Fibroblast of lung (primary cell): ENCODE measurements around the gene CRADD. TPM values are rescaled to one million over a fixed set of nuclear protein-coding genes. Genes with fewer than 3 reads are reported as not detected.

Experiments
- DNase-seq, 2 donors: peaks; one replicate each; pipeline versions ENCODE4 v3.0.0 to v3.0.0-alpha.2; 2010; ENCODE audit warnings: low read depth in 2 of 2
- H2AFZ ChIP-seq: 2 replicates; pipeline ENCODE4 v1.5.1; 2012; ENCODE audit warnings: low read length, control low read depth, inconsistent platforms
- H3K27ac ChIP-seq: 2 replicates; pipeline ENCODE4 v1.5.1; 2011; ENCODE audit warnings: low read length, control low read depth; ENCODE audit not compliant: insufficient read depth
- H3K27me3 ChIP-seq: 2 replicates; pipeline ENCODE4 v1.5.1; 2011; ENCODE audit warnings: mild to moderate bottlenecking, low read length; ENCODE audit not compliant: control insufficient read depth, insufficient read depth
- H3K36me3 ChIP-seq: 2 replicates; pipeline ENCODE4 v1.5.1; 2011; ENCODE audit warnings: low read length; ENCODE audit not compliant: control insufficient read depth, insufficient read depth
- H3K4me1 ChIP-seq: 2 replicates; pipeline ENCODE4 v1.5.1; 2011; ENCODE audit warnings: low read length; ENCODE audit not compliant: control insufficient read depth, insufficient read depth; ENCODE audit errors: extremely low read depth
- H3K4me2 ChIP-seq: 2 replicates; pipeline ENCODE4 v1.5.1; 2011; ENCODE audit warnings: low read length, control low read depth; ENCODE audit not compliant: insufficient read depth; ENCODE audit errors: extremely low read depth
- H3K4me3 ChIP-seq, 4 experiments: fragments of 200-600 bp in 1 of 4; sonication (generic) in 1 of 4; replicated peaks in 1 of 4; 2 replicates each; pipeline ENCODE4 v1.5.1; 2011 to 2016; ENCODE audit warnings: low read length in 4 of 4, low read depth in 3 of 4, mild to moderate bottlenecking in 3 of 4, control low read depth in 2 of 4, inconsistent platforms in 1 of 4, mixed read lengths in 1 of 4; ENCODE audit not compliant: insufficient read depth in 1 of 4; ENCODE audit errors: control extremely low read depth in 1 of 4
- H3K79me2 ChIP-seq: 2 replicates; pipeline ENCODE4 v1.5.1; 2012; ENCODE audit warnings: mild to moderate bottlenecking, low read length, inconsistent platforms; ENCODE audit not compliant: control insufficient read depth, insufficient read depth
- H3K9ac ChIP-seq: 2 replicates; pipeline ENCODE4 v1.5.1; 2011; ENCODE audit warnings: mild to moderate bottlenecking, low read length, control low read depth; ENCODE audit not compliant: insufficient read depth
- H3K9me3 ChIP-seq: 2 replicates; pipeline ENCODE4 v1.5.1; 2012; ENCODE audit warnings: low read depth, low read length; ENCODE audit not compliant: control insufficient read depth, insufficient read depth
- H4K20me1 ChIP-seq: 2 replicates; pipeline ENCODE4 v1.5.1; 2011; ENCODE audit warnings: low read length; ENCODE audit not compliant: control insufficient read depth, insufficient read depth; ENCODE audit errors: extremely low read depth
- EZH2 ChIP-seq: IDR thresholded peaks from 2 replicates; pipeline ENCODE4 v1.5.1; 2012; ENCODE audit warnings: low read length, control low read depth, mild to moderate bottlenecking; ENCODE audit errors: missing control alignments
- polyA plus RNA-seq, 2 donors: library from polyadenylated mRNA; depleted of rRNA in 1 of 2; stranded (reverse) in 1 of 2; unstranded in 1 of 2; fragments of >200 nt; gene quantifications; 2 replicates each; pipeline ENCODE4 v1.2.1, GENCODE V29; 2011 to 2012; ENCODE audit warnings: missing spikeins in 1 of 2
- total RNA-seq: library from RNA; depleted of rRNA; stranded (reverse); fragments of >200 nt; gene quantifications from 2 replicates; pipeline ENCODE4 v1.2.1, GENCODE V29; 2014
- TF ChIP-seq, protein P1 (sequence below), 2 donors: IDR thresholded peaks in 1 of 2; conservative IDR thresholded peaks in 1 of 2; 1 replicate in 1 of 2; 2 replicates in 1 of 2; pipeline ENCODE4 v1.5.1; 2011 to 2012; ENCODE audit warnings: low read length in 2 of 2, control low read depth in 1 of 2, inconsistent platforms in 1 of 2, low read depth in 1 of 2, mild to moderate bottlenecking in 1 of 2

The CRADD gene
- total and polyA plus RNA-seq, 2 donors (not counting 1 experiment from before 2014, with no cell fraction given) = 13.5 to 21.1 TPM

DNA sequence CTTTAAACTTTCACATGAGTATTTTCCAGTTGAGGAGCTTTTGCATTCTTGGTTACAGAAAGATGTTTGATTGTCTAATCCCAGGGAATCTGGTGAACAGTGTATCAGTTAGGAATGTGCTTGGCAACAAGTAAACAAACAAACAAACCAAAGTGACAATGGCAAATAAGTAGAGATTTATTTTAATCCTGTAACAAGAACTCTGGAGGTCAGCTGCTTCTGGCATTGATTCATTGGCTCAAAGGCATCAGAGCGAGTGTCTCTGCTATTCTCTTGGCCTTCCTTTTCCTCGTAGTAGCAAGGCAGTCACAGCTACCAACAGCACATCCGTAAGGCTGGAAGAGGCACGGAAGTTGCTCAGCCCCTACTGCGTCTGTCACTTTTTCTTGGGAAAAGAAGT is 37.2 kb downstream of the CRADD start:
- no peak overlapping the region for H3K4me3 ChIP-seq
- no peaks in the 10 kb centered on the region for H3K79me2 ChIP-seq
- H4K20me1 ChIP-seq = no peaks in the 10 kb centered on the region
- no peak overlapping the region for H3K27ac ChIP-seq
- peaks cover 4% of the 10 kb centered on the region for H3K4me1 ChIP-seq
- no peak for TF ChIP-seq EZH2
- TF ChIP-seq, protein P1, sequence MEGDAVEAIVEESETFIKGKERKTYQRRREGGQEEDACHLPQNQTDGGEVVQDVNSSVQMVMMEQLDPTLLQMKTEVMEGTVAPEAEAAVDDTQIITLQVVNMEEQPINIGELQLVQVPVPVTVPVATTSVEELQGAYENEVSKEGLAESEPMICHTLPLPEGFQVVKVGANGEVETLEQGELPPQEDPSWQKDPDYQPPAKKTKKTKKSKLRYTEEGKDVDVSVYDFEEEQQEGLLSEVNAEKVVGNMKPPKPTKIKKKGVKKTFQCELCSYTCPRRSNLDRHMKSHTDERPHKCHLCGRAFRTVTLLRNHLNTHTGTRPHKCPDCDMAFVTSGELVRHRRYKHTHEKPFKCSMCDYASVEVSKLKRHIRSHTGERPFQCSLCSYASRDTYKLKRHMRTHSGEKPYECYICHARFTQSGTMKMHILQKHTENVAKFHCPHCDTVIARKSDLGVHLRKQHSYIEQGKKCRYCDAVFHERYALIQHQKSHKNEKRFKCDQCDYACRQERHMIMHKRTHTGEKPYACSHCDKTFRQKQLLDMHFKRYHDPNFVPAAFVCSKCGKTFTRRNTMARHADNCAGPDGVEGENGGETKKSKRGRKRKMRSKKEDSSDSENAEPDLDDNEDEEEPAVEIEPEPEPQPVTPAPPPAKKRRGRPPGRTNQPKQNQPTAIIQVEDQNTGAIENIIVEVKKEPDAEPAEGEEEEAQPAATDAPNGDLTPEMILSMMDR (conservative IDR thresholded peaks at IDR 0.05 in 1 of 2, IDR thresholded peaks at IDR 0.05 in 1 of 2; ENCODE audit: low read depth in 1 of 2, low read length in 2 of 2) = no peak
- H3K27me3 ChIP-seq = no peaks in the 10 kb centered on the region
- H2AFZ ChIP-seq = peak overlapping the region; percentile 1
- no peaks in the 10 kb centered on the region for H3K36me3 ChIP-seq
- no peak overlapping the region for H3K9ac ChIP-seq
- no peaks in the 10 kb centered on the region for H3K9me3 ChIP-seq
- H3K4me2 ChIP-seq = peak overlapping the region; percentile 42
- DNase-seq = peak in 1 of 2 donors; percentile 10

DNA sequence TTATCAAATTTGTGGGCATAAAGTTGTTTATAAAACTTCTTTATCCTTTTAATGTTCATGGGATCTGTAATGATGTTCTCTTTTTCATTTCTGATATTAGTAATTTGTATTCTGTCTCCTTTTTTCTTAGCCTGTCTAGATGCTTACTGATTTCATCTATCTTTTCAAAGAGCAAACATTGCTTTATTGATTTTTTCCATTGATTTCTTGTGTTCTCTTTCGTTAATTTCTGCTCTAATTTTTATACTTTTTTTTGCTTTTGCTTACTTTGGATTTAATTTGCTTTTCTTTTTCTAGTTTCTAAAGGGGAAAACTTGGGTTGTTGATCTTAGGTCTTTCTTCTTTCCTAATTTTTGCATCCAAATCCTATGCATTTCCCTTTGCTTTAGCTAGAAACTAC is 42.5 kb downstream of the CRADD start:
- no peaks in the 10 kb centered on the region for H3K9me3 ChIP-seq
- no peak for DNase-seq
- no peak overlapping the region for H3K27ac ChIP-seq
- no peak overlapping the region for H3K9ac ChIP-seq
- TF ChIP-seq EZH2 = no peak
- TF ChIP-seq, protein P1 (conservative IDR thresholded peaks at IDR 0.05 in 1 of 2, IDR thresholded peaks at IDR 0.05 in 1 of 2; ENCODE audit: low read depth in 1 of 2, low read length in 2 of 2) = no peak
- H2AFZ ChIP-seq = no peak overlapping the region
- H3K4me1 ChIP-seq = peaks cover under 1% of the 10 kb centered on the region
- no peak overlapping the region for H3K4me2 ChIP-seq
- no peaks in the 10 kb centered on the region for H3K36me3 ChIP-seq
- H3K27me3 ChIP-seq = no peaks in the 10 kb centered on the region
- H3K4me3 ChIP-seq = no peak overlapping the region
- no peaks in the 10 kb centered on the region for H3K79me2 ChIP-seq
- H4K20me1 ChIP-seq = no peaks in the 10 kb centered on the region

DNA sequence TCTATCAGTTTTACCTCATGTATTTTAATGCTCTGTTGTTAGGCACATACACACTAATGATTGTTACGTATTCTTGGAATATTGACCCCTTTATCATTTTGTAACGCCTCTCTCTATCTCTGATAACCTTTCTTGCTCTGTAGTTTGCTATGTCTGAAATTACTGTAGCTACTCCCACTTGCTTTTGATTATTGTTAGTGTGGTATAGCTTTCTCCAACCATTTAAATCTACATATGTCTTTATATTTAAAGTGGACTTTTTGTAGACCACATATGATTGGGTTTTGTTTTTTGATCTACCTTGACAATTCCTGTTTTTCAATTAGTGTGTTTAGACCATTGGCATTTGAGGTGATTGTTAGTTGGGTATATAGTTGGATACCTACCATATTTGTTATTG is 43.4 kb downstream of the CRADD start:
- no peaks in the 10 kb centered on the region for H3K36me3 ChIP-seq
- H3K9me3 ChIP-seq = no peaks in the 10 kb centered on the region
- no peaks in the 10 kb centered on the region for H4K20me1 ChIP-seq
- no peaks in the 10 kb centered on the region for H3K4me1 ChIP-seq
- no peak for DNase-seq
- H3K27ac ChIP-seq = no peak overlapping the region
- H2AFZ ChIP-seq = no peak overlapping the region
- no peak overlapping the region for H3K9ac ChIP-seq
- no peaks in the 10 kb centered on the region for H3K27me3 ChIP-seq
- TF ChIP-seq, protein P1 (conservative IDR thresholded peaks at IDR 0.05 in 1 of 2, IDR thresholded peaks at IDR 0.05 in 1 of 2; ENCODE audit: low read depth in 1 of 2, low read length in 2 of 2) = no peak
- no peak for TF ChIP-seq EZH2
- H3K4me2 ChIP-seq = no peak overlapping the region
- H3K4me3 ChIP-seq = no peak overlapping the region
- no peaks in the 10 kb centered on the region for H3K79me2 ChIP-seq
